SK-N-SH treated with all-trans-retinoic acid at 6 μM for 48 hours (cell line): Measurements from ENCODE around the gene HRG.

Experiments used
- ATAC-seq: fragments of 200-7000 bp; cut with Tn5 transposase; 3 replicates; pipeline ENCODE4 v1.9.1; 2020; ENCODE audit warnings: mild to moderate bottlenecking, moderate library complexity
- BACH2 ChIP-seq: fragments of 250-450 bp; sonication (Bioruptor Pico); IDR thresholded peaks from 2 replicates; pipeline ENCODE4 v1.9.0; 2021; ENCODE audit warnings: mild to moderate bottlenecking, borderline replicate concordance
- CSDC2 ChIP-seq: fragments of 250-450 bp; sonication (Bioruptor Pico); IDR thresholded peaks from 2 replicates; pipeline ENCODE4 v1.5.0; 2020; ENCODE audit warnings: mild to moderate bottlenecking, moderate library complexity
- GLIS3 ChIP-seq: fragments of 250-450 bp; sonication (Bioruptor Pico); IDR thresholded peaks from 2 replicates; pipeline ENCODE4 v1.5.0; 2020; ENCODE audit warnings: mild to moderate bottlenecking, moderate library complexity
- ISL1 ChIP-seq: fragments of 250-450 bp; sonication (Bioruptor Pico); IDR thresholded peaks from 2 replicates; pipeline ENCODE4 v2.1.2; 2022; ENCODE audit warnings: mild to moderate bottlenecking, moderate library complexity
- OSR1 ChIP-seq: fragments of 250-450 bp; sonication (Bioruptor Pico); IDR thresholded peaks from 2 replicates; pipeline ENCODE4 v1.8.0; 2022; ENCODE audit warnings: moderate library complexity, mild to moderate bottlenecking, inconsistent platforms
- PATZ1 ChIP-seq: fragments of 250-450 bp; sonication (Bioruptor Pico); IDR thresholded peaks from 2 replicates; pipeline ENCODE4 v1.8.0; 2020; ENCODE audit warnings: mild to moderate bottlenecking, moderate library complexity, borderline replicate concordance
- PPARA ChIP-seq: fragments of 250-450 bp; sonication (Bioruptor Pico); IDR thresholded peaks from 2 replicates; pipeline ENCODE4 v1.5.0; 2020; ENCODE audit warnings: mild to moderate bottlenecking, borderline replicate concordance
- TCF4 ChIP-seq: fragments of 250-450 bp; sonication (Bioruptor Pico); IDR thresholded peaks from 2 replicates; pipeline ENCODE4 v1.8.0; 2021; ENCODE audit warnings: mild to moderate bottlenecking, moderate library complexity, borderline replicate concordance
- TOX ChIP-seq: fragments of 250-450 bp; sonication (Bioruptor Pico); IDR thresholded peaks from 2 replicates; pipeline ENCODE4 v1.8.0; 2021; ENCODE audit warnings: mild to moderate bottlenecking, moderate library complexity, borderline replicate concordance
- ZC3H10 ChIP-seq: fragments of 250-450 bp; sonication (Bioruptor Pico); IDR thresholded peaks from 2 replicates; pipeline ENCODE4 v1.5.1; 2021; ENCODE audit warnings: mild to moderate bottlenecking, moderate library complexity
- ZFP3 ChIP-seq: fragments of 250-450 bp; sonication (Bioruptor Pico); IDR thresholded peaks from 2 replicates; pipeline ENCODE4 v1.5.0; 2020; ENCODE audit warnings: mild to moderate bottlenecking, moderate library complexity
- ZFP30 ChIP-seq: fragments of 450-650 bp; formaldehyde crosslinking; IDR thresholded peaks from 2 replicates; pipeline ENCODE4 v1.5.0; 2022; ENCODE audit warnings: mild to moderate bottlenecking, moderate library complexity
- ZNF565 ChIP-seq: fragments of 450-650 bp; formaldehyde crosslinking; conservative IDR thresholded peaks from 2 replicates; pipeline ENCODE4 v1.5.0; 2020; ENCODE audit warnings: low read depth, mild to moderate bottlenecking, moderate library complexity
- ZNF70 ChIP-seq: fragments of 450-650 bp; formaldehyde crosslinking; IDR thresholded peaks from 2 replicates; pipeline ENCODE4 v1.5.0; 2020; ENCODE audit warnings: mild to moderate bottlenecking, moderate library complexity
- ZNF8 ChIP-seq: fragments of 450-650 bp; formaldehyde crosslinking; IDR thresholded peaks from 2 replicates; pipeline ENCODE4 v1.5.0; 2020; ENCODE audit warnings: mild to moderate bottlenecking, moderate library complexity
- TF ChIP-seq, protein P1 (sequence below): fragments of 250-450 bp; sonication (Bioruptor Pico); IDR thresholded peaks from 2 replicates; pipeline ENCODE4 v1.5.1; 2021; ENCODE audit warnings: mild to moderate bottlenecking, moderate library complexity
- TF ChIP-seq, protein P2 (sequence below): fragments of 250-450 bp; sonication (Bioruptor Pico); IDR thresholded peaks from 2 replicates; pipeline ENCODE4 v1.5.1; 2020; ENCODE audit warnings: low read depth, mild to moderate bottlenecking, moderate library complexity
- TF ChIP-seq, protein P3 (sequence below): fragments of 250-450 bp; sonication (Bioruptor Pico); IDR thresholded peaks from 2 replicates; pipeline ENCODE4 v1.8.0; 2021; ENCODE audit warnings: low read depth, mild to moderate bottlenecking, moderate library complexity, borderline replicate concordance
- TF ChIP-seq, protein P4 (sequence below): fragments of 250-450 bp; sonication (Bioruptor Pico); IDR thresholded peaks from 2 replicates; pipeline ENCODE4 v1.5.0; 2020; ENCODE audit warnings: mild to moderate bottlenecking, moderate library complexity

HRG gene

GRCh38 chr3:186693843-186694242, 28.0 kb downstream of the HRG start:
- TF ChIP-seq ZNF565 (CRISPR knock-in tag) (no peak), TCF4 (CRISPR knock-in tag) (no peak), TOX (CRISPR knock-in tag) (no peak), ZFP30 (CRISPR knock-in tag) (no peak), PATZ1 (no peak)
- TF ChIP-seq, protein P1, sequence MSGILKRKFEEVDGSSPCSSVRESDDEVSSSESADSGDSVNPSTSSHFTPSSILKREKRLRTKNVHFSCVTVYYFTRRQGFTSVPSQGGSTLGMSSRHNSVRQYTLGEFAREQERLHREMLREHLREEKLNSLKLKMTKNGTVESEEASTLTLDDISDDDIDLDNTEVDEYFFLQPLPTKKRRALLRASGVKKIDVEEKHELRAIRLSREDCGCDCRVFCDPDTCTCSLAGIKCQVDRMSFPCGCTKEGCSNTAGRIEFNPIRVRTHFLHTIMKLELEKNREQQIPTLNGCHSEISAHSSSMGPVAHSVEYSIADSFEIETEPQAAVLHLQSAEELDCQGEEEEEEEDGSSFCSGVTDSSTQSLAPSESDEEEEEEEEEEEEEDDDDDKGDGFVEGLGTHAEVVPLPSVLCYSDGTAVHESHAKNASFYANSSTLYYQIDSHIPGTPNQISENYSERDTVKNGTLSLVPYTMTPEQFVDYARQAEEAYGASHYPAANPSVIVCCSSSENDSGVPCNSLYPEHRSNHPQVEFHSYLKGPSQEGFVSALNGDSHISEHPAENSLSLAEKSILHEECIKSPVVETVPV (CRISPR knock-in tag), result no peak
- TF ChIP-seq, protein P2, sequence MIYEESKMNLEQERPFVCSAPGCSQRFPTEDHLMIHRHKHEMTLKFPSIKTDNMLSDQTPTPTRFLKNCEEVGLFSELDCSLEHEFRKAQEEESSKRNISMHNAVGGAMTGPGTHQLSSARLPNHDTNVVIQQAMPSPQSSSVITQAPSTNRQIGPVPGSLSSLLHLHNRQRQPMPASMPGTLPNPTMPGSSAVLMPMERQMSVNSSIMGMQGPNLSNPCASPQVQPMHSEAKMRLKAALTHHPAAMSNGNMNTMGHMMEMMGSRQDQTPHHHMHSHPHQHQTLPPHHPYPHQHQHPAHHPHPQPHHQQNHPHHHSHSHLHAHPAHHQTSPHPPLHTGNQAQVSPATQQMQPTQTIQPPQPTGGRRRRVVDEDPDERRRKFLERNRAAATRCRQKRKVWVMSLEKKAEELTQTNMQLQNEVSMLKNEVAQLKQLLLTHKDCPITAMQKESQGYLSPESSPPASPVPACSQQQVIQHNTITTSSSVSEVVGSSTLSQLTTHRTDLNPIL (CRISPR knock-in tag), result no peak
- TF ChIP-seq, protein P3, sequence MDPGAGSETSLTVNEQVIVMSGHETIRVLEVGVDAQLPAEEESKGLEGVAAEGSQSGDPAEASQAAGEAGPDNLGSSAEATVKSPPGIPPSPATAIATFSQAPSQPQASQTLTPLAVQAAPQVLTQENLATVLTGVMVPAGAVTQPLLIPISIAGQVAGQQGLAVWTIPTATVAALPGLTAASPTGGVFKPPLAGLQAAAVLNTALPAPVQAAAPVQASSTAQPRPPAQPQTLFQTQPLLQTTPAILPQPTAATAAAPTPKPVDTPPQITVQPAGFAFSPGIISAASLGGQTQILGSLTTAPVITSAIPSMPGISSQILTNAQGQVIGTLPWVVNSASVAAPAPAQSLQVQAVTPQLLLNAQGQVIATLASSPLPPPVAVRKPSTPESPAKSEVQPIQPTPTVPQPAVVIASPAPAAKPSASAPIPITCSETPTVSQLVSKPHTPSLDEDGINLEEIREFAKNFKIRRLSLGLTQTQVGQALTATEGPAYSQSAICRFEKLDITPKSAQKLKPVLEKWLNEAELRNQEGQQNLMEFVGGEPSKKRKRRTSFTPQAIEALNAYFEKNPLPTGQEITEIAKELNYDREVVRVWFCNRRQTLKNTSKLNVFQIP (CRISPR knock-in tag), result no peak
- TF ChIP-seq, protein P4, sequence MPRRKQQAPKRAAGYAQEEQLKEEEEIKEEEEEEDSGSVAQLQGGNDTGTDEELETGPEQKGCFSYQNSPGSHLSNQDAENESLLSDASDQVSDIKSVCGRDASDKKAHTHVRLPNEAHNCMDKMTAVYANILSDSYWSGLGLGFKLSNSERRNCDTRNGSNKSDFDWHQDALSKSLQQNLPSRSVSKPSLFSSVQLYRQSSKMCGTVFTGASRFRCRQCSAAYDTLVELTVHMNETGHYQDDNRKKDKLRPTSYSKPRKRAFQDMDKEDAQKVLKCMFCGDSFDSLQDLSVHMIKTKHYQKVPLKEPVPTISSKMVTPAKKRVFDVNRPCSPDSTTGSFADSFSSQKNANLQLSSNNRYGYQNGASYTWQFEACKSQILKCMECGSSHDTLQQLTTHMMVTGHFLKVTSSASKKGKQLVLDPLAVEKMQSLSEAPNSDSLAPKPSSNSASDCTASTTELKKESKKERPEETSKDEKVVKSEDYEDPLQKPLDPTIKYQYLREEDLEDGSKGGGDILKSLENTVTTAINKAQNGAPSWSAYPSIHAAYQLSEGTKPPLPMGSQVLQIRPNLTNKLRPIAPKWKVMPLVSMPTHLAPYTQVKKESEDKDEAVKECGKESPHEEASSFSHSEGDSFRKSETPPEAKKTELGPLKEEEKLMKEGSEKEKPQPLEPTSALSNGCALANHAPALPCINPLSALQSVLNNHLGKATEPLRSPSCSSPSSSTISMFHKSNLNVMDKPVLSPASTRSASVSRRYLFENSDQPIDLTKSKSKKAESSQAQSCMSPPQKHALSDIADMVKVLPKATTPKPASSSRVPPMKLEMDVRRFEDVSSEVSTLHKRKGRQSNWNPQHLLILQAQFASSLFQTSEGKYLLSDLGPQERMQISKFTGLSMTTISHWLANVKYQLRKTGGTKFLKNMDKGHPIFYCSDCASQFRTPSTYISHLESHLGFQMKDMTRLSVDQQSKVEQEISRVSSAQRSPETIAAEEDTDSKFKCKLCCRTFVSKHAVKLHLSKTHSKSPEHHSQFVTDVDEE (CRISPR knock-in tag), result no peak
- ATAC-seq, result no peak

DNA sequence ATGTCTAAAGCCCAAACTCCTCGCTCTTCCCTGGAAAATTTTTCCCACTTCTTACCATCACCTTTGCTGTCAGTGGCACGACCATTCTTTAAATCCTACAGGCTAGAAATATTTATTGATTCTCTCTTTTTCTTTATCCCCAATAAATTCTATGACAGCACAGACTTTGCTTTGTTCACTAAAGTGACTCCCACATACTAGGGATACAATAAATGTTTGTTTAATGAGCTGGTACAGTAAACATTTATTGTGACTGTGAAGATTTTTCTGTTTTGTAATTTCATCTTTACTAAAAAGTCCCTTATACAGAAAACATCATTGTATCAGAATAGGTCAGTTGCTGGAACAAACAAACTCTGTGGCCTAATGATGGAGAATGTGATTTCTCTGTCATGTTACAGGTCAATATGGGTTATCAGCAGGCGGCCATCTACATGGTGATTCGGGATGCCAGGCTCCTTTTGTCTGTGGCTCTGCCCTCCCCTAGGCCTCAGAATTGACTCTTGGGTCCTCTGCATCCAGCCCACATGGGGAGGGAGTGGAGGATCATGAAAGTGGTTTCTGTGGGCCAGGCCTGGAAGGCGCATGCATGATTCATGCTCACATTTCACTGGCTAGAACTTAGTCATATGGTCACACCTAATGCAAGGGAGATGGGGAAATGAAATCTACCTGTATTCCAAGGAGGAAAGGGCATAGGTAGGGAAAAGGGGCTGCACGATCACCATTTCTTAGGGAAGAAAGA, 28.6 kb downstream of the HRG start:
- TF ChIP-seq ZNF565 (CRISPR knock-in tag) (no peak), PPARA (CRISPR knock-in tag) (no peak), TOX (CRISPR knock-in tag) (no peak), ZFP30 (CRISPR knock-in tag) (no peak), CSDC2 (CRISPR knock-in tag) (no peak), ZNF70 (CRISPR knock-in tag) (no peak), OSR1 (CRISPR knock-in tag) (no peak), BACH2 (CRISPR knock-in tag) (no peak), GLIS3 (CRISPR knock-in tag) (no peak), ZFP3 (CRISPR knock-in tag) (no peak), ISL1 (CRISPR knock-in tag) (no peak), ZC3H10 (CRISPR knock-in tag) (no peak), PATZ1 (no peak), ZNF8 (CRISPR knock-in tag) (no peak)
- TF ChIP-seq, protein P2 (CRISPR knock-in tag), result no peak
- TF ChIP-seq, protein P4 (CRISPR knock-in tag), result no peak
- ATAC-seq, result no peak
